HL-60 (cell line): ENCODE measurements around the gene CNTD1.

Source experiments
- DNase-seq, 2 experiments: peaks; one replicate each; pipeline ENCODE4 v3.0.0-alpha.2; 2010 to 2020; ENCODE audit warnings: low read depth in 1 of 2, low spot score in 1 of 2
- H3K27ac ChIP-seq: fragments of 250-450 bp; sonication (Bioruptor Pico); replicated peaks from 2 replicates; pipeline ENCODE4 v1.5.1; 2020; ENCODE audit warnings: mild to moderate bottlenecking, moderate library complexity
- H3K27me3 ChIP-seq: fragments of 250-450 bp; sonication (Bioruptor Pico); 2 replicates; pipeline ENCODE4 v1.5.1; 2021; ENCODE audit warnings: mild to moderate bottlenecking, moderate library complexity; ENCODE audit not compliant: insufficient read depth, poor library complexity, severe bottlenecking
- H3K4me3 ChIP-seq: replicated peaks from 2 replicates; pipeline ENCODE4 v1.5.1; 2011; ENCODE audit warnings: mild to moderate bottlenecking, control low read depth, low read length; ENCODE audit not compliant: insufficient read depth
- GABPA ChIP-seq: IDR thresholded peaks from 2 replicates; pipeline ENCODE4 v1.6.1; 2012; ENCODE audit warnings: low read depth
- POLR2AphosphoS5 ChIP-seq: IDR thresholded peaks from 2 replicates; pipeline ENCODE4 v1.6.1; 2012; ENCODE audit warnings: low read depth
- SPI1 ChIP-seq: IDR thresholded peaks from 2 replicates; pipeline ENCODE4 v1.6.1; 2012; ENCODE audit warnings: low read depth, mild to moderate bottlenecking, borderline replicate concordance
- TF ChIP-seq, protein P1 (sequence below): IDR thresholded peaks from one replicate; pipeline ENCODE4 v1.5.1; 2011; ENCODE audit warnings: low read length, control low read depth, inconsistent platforms; ENCODE audit not compliant: insufficient read depth
- TF ChIP-seq, protein P2 (sequence below): IDR thresholded peaks from 2 replicates; pipeline ENCODE4 v1.6.1; 2012; ENCODE audit warnings: low read depth; ENCODE audit not compliant: insufficient replicate concordance

Gene CNTD1

DNA sequence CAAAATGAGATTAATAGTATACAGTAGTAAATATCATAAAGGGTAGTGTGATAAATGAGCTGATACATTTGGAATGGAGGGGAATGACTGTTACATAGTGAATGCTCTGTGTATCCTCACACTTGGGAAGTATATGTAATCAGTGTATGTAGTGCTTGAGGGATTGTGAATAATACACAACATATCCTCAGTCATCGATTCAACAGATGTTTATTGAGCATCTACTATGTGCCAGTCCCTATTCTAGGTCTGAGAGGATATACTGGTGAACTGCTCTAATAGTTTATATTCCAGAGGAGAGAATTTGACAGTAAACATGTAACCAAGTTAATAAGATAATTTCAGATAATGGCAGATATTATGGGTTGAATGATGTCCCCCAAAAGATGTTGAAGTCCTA is 28.8 kb downstream of the CNTD1 start:
- Histone ChIP-seq H3K27me3 (no peaks in the 10 kb centered on the region), H3K4me3 (no peak overlapping the region), H3K27ac (no peak overlapping the region)
- no peak for DNase-seq
- no peak for TF ChIP-seq GABPA
- no peak for TF ChIP-seq POLR2AphosphoS5
- TF ChIP-seq, protein P1, sequence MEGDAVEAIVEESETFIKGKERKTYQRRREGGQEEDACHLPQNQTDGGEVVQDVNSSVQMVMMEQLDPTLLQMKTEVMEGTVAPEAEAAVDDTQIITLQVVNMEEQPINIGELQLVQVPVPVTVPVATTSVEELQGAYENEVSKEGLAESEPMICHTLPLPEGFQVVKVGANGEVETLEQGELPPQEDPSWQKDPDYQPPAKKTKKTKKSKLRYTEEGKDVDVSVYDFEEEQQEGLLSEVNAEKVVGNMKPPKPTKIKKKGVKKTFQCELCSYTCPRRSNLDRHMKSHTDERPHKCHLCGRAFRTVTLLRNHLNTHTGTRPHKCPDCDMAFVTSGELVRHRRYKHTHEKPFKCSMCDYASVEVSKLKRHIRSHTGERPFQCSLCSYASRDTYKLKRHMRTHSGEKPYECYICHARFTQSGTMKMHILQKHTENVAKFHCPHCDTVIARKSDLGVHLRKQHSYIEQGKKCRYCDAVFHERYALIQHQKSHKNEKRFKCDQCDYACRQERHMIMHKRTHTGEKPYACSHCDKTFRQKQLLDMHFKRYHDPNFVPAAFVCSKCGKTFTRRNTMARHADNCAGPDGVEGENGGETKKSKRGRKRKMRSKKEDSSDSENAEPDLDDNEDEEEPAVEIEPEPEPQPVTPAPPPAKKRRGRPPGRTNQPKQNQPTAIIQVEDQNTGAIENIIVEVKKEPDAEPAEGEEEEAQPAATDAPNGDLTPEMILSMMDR = no peak
- TF ChIP-seq, protein P2, sequence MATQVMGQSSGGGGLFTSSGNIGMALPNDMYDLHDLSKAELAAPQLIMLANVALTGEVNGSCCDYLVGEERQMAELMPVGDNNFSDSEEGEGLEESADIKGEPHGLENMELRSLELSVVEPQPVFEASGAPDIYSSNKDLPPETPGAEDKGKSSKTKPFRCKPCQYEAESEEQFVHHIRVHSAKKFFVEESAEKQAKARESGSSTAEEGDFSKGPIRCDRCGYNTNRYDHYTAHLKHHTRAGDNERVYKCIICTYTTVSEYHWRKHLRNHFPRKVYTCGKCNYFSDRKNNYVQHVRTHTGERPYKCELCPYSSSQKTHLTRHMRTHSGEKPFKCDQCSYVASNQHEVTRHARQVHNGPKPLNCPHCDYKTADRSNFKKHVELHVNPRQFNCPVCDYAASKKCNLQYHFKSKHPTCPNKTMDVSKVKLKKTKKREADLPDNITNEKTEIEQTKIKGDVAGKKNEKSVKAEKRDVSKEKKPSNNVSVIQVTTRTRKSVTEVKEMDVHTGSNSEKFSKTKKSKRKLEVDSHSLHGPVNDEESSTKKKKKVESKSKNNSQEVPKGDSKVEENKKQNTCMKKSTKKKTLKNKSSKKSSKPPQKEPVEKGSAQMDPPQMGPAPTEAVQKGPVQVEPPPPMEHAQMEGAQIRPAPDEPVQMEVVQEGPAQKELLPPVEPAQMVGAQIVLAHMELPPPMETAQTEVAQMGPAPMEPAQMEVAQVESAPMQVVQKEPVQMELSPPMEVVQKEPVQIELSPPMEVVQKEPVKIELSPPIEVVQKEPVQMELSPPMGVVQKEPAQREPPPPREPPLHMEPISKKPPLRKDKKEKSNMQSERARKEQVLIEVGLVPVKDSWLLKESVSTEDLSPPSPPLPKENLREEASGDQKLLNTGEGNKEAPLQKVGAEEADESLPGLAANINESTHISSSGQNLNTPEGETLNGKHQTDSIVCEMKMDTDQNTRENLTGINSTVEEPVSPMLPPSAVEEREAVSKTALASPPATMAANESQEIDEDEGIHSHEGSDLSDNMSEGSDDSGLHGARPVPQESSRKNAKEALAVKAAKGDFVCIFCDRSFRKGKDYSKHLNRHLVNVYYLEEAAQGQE = no peak
- TF ChIP-seq SPI1 = no peak

DNA sequence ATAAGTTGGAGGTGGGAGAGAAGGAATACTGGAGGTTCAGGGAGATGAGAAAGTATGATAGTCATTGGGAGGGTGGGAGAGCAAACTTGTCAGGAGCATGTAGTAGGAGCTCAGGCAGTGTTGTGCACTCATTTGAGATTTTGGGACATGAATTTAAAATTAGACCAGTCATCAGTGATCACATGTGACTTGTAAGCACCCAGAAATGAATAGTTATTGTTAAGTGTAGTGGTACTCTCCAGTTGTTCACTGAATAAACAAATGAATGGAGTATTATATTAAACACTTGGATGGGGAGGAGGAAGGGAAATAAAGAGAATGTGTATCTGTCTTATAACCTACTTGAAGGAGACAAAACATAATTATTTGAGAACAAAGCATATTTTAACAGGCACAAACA is 32.3 kb downstream of the CNTD1 start:
- TF ChIP-seq, protein P1 = no peak
- no peak for TF ChIP-seq POLR2AphosphoS5
- Histone ChIP-seq H3K27ac (no peak overlapping the region), H3K4me3 (no peak overlapping the region), H3K27me3 (no peaks in the 10 kb centered on the region)
- no peak for DNase-seq

DNA sequence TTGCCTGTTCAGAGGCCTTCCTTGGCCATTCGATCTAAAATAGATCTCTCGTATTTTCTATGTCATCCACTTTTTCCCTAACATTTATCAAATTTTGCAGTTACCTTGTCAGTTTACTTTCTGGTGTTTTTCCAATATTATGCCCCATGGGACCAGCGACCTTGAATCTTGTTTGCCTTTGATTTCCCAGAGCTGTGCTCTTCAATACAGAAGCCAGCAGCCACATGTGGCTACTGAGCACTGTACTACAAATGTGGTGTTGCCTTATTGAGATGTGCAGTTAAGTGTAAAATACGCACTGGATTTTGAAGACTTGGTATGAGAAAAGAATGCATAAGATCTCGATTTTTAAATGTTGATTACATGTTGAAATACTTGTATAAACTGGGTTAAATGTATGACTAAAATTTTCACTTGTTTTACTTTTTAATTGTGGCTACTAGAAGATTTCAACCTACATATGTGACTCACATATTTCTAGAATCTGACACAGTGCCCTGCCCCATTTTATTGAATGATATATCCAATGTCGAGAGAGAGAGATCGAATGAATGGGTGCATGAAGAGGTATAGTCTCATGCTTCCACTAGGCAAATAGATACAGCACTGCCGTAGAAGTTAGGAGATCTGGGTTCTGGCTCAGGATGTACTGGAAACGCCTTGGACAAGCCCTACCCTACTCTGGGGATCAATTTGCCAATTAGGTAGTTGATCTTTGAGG is 33.7 kb downstream of the CNTD1 start:
- no peaks in the 10 kb centered on the region for H3K27me3 ChIP-seq
- DNase-seq = no peak
- H3K27ac ChIP-seq = peak overlapping the region; percentile 90
- no peak for TF ChIP-seq POLR2AphosphoS5
- TF ChIP-seq, protein P2 = no peak
- TF ChIP-seq, protein P1 = no peak
- TF ChIP-seq GABPA = no peak
- TF ChIP-seq SPI1 = no peak
- H3K4me3 ChIP-seq = peak overlapping the region; percentile 98

DNA sequence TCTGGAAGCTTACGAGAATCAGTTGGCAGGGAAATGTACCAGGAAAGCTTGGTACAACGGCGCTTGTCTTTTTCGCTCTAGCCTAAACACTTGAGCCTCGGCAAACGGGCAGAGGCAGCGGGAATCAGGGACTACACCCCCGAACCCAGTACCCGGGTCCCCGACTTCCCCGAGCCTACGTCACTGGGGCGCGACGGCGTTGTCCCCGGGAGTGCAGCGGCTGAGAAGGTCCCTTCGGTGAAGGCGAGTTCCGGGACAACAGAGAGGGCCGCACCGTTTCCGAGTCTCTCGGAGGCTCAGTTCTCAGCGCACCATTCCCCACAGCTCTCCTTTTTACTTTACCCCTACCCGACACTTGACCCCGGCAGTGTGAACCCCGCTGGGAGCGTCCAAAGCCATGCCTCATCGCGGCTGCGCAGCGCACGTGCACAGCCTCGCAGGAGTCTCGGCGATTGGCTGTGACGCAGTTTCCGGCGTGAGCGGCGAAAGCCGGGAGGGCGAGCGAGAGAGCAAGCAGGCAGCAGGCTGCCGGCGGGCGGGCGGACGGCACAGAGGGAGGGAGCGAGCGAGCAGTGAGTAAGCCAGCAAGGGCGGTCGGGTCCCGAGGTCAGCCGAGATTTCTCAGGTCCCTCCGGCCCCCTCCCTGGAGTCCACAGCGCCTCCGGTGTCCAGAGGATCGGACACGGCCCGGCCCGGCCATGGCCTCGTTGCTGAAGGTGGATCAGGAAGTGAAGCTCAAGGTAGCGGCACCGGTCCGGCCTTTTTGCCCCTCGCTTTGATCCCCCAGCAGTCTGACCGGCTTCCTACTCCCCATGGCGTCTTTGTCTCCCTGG is 34.5 kb downstream of the CNTD1 start, which contains the start of gene PSME3:
Gene PSME3, plus strand, starts transcription at position 464 of the 833 bp plus-strand sequence. Its CDS starts 235 bp downstream, at position 699.
- H3K27ac ChIP-seq = peak within 1 kb of the TSS; percentile 90
- no peaks in the 10 kb centered on the region for H3K27me3 ChIP-seq
- peak; percentile 77 to 93 for DNase-seq
- H3K4me3 ChIP-seq = peak within 1 kb of the TSS; percentile 98
- TF ChIP-seq POLR2AphosphoS5 = peak; percentile 95
- TF ChIP-seq, protein P2 = peak; percentile 30
- TF ChIP-seq, protein P1 = no peak
- TF ChIP-seq SPI1 = no peak; the same call in 1 of the 2 replicates
- peak; percentile 88 for TF ChIP-seq GABPA
